Measurements from ENCODE around the gene LRFN5.
"Not testable (repeated sequence)": the region's sequence is repeated elsewhere in the genome, so short reads cannot be mapped to it uniquely, and the experiment has no call there.

LRFN5 gene

DNA sequence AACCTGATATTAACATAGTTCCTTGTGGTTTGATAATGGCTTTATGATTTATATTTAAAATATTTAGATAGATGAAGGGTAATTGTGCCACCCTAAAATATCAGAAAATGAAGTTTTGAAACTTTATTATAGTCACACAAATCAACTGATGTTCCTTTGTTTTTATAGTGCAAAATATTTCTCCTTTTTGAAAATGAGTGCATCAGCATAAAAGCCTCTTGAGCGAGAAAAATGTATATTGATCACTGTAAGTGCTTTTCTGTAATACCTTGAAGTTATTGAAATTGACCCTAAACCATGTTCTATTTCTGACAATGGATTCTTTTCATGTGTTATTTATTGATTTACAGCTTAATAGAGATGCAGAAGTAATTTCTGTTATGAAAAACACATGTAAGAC lies 35.0 kb downstream of the LRFN5 start:
- DNase-seq = no peak

DNA sequence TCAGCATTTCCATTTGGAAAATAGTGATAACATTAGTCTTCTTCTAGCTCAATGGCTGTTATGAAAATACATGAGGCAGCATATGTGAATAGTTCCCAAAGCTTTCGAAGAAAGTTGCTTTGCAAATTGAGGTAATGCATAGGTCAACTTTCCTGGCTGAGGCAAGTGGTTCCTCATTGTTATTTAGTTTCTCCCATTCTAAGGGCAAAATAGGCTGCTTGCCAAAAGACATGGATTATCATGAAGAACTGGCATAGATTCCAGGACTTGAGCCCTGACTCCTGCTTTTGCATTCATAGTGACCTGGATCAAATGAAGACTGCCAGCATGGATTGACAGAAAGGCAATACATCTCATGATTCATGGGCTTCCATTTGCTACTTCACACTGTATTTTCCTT lies 35.7 kb downstream of the LRFN5 start:
- no peak for DNase-seq

GRCh38 chr14:41642789-41643188 lies 36.1 kb downstream of the LRFN5 start:
- DNase-seq = no peak

GRCh38 chr14:41644606-41645005 lies 37.9 kb downstream of the LRFN5 start:
- DNase-seq = no peak

- DNase-seq = no peak
Measured at GRCh38 chr14:41650802-41651201, 44.1 kb downstream of the LRFN5 start.

- DNase-seq = no peak
Measured at GRCh38 chr14:41654196-41654595, 47.5 kb downstream of the LRFN5 start.

- DNase-seq = no peak
Measured at GRCh38 chr14:41662780-41663472, 56.2 kb downstream of the LRFN5 start.

DNA sequence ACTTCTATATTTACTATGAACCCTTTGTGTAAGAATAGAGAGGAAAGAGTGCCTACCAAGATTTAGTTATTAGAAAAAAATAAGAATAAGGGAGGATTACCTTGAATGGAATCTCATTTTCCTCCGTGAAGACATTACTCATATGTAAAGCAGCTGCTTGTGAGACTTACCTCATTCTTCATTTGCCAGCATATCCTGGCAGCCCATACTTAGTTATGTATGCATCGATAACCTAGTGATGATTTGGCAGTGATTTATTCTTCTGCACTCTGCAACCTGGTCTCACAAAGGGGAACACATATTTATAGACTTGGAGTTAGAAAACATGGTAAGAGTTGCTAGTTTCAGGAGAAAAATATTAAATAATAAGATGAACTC lies 56.8 kb downstream of the LRFN5 start:
- no peak for DNase-seq

DNA sequence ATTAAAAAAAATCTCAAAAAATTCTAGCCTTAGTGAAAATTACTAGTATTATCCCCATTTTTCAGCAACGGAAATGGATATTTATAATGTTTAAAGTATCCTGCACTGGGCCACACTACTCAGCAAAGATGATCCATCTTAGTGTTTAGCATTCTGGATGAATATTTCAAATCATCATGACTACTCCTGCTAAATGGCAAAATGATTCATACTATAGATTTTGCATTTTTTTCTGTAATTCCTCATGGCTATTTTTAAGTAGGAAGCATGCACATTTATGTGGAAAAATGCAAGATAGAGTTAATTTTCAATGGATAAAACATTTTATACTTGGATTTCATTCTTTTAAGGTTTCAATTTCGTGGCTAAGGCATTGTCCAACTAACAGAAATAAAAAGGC lies 59.6 kb downstream of the LRFN5 start:
- no peak for DNase-seq

DNA sequence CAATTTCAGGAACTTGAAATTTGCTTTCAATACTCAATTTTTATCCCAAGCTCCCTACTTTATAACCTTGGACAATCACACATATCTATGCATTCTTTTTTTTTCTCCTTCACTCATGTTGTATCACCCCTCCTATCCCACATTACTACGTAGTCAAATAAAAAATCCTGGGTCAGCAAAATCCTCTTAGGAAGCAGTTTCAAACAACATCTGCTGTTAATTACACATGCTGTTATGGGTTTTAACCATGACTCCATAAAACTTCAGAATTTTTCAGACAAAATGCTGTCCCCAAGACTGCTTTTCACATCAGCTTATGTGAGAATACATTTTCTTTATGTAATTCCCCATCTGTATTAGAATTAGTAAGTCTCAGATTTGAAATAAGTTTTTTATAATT lies 61.7 kb downstream of the LRFN5 start:
- DNase-seq = no peak

- not testable (repeated sequence) for DNase-seq
Measured at GRCh38 chr14:41673601-41674000, 66.9 kb downstream of the LRFN5 start.

GRCh38 chr14:41674511-41674971 lies 67.9 kb downstream of the LRFN5 start:
- DNase-seq = not testable (repeated sequence)

GRCh38 chr14:41699486-41699885 lies 92.8 kb downstream of the LRFN5 start:
- DNase-seq = no peak

- DNase-seq = no peak
Measured at GRCh38 chr14:41718477-41719166, 111.9 kb downstream of the LRFN5 start.

- no peak for DNase-seq
Measured at GRCh38 chr14:41739203-41739602, 132.5 kb downstream of the LRFN5 start.

DNA sequence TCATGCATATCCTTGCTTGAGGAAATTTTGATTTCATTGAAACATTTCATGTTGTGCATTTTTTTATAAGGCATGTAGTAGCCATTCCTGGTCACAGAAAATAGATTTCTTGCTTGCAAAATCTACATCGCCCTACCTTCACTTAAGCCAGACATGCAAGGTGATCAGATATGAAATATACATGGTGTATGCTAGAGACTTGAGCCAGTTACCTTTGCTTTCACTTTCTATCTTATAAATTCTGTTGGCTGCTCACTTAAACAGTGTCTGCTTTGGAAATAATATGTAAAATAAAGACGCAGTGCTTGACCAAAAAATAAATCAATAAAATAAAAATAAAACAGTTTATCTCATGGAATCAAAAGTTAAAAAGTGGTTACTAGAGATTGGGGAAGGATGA lies 136.5 kb downstream of the LRFN5 start:
- no peak for DNase-seq

DNA sequence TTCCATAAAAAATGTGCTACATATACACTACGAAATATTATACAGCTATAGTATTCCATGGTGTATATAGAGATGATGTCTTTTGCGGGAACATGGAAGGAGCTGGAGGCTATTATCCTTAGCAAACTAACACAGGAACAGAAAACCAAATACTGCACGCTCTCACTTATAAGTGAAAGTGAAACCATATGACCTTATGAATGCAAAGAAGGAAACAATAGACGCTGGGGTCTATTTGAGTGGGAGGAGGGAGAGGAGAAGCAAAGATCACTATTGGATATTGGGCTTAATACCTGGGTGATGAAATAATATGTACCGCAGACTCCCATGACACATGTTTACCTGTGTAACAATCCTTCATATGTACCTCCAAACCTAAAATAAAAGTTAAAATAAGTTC lies 142.8 kb downstream of the LRFN5 start:
- no peak for DNase-seq

GRCh38 chr14:41750575-41750974 lies 143.9 kb downstream of the LRFN5 start:
- DNase-seq = not testable (repeated sequence)

GRCh38 chr14:41758011-41758665 lies 151.5 kb downstream of the LRFN5 start:
- no peak for DNase-seq

DNA sequence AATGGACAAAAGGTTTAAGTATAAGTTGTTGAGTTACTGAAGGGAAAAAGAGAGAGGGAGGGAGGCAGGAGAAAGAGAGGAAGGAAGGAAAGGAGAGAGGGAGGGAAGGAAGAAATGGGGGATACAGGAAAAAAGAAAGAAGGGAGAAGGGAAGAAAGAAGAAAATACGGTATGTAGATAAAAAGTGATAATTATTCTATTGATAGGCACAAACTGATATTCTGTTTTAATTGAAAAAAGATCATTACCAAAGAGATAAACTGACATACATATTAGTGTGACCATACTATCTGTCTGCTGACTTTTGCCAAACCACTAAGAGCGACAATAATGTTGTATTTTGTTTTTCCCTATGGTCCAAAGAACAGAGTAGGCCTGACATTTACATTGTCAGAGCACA lies 154.5 kb downstream of the LRFN5 start:
- DNase-seq = no peak

GRCh38 chr14:41766772-41767171 lies 160.1 kb downstream of the LRFN5 start:
- no peak for DNase-seq

DNA sequence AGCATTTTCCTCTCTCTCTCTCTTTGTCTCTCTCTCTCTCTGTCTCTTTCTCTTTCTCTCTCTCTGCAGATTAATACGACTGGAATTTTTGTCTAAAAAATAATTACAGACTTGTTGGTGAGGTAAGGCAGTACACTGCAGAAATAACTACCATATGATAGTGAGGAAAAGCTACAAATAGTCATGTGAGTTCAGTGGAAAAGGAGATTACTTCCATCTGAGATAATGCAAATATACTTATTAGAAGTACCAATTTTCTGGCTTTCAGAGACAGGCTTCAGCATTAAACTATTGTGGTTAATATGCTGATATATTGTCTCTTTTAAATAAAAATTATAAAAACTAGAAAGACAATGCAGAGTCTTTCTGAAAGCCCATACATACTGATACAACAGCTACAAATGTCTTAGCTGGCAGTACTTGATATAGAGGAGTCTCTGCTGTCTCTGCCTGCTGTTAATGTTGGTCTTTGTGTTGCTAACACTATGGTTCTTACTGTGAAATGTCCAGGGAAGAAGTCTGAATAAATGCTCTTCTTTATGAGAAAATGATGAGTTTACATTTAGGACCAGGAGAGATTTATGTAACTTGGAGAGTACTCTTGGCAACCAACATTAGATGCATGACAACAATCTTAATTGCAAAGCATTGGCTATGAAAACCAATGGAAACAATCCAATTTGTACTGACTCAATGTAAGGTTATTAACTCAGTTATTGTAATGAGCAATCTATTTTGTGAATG lies 167.0 kb downstream of the LRFN5 start:
- DNase-seq = no peak

GRCh38 chr14:41782511-41782910 lies 175.8 kb downstream of the LRFN5 start:
- DNase-seq = no peak
